ENCODE measurements around the gene CARMIL1. TPM values are rescaled to one million over a fixed set of nuclear protein-coding genes. Genes with fewer than 3 reads are reported as not detected.

CARMIL1 gene
- total RNA-seq, 1 donor from 2014 or later, result 14.0 TPM

- DNase-seq, result no peak
These were observed 58.3 kb downstream of the CARMIL1 start for GRCh38 chr6:25337431-25337830.

- no peak for DNase-seq
These were observed 61.4 kb downstream of the CARMIL1 start for GRCh38 chr6:25340431-25341202.

GRCh38 chr6:25341203-25341552, 62.0 kb downstream of the CARMIL1 start:
- DNase-seq, result no peak

- no peak for DNase-seq
These were observed 62.9 kb downstream of the CARMIL1 start for GRCh38 chr6:25341923-25342619.

GRCh38 chr6:25342802-25343201, 63.6 kb downstream of the CARMIL1 start:
- peak; percentile 67 for DNase-seq

- DNase-seq, result no peak
These were observed 64.8 kb downstream of the CARMIL1 start for GRCh38 chr6:25343984-25344383.

GRCh38 chr6:25344827-25345226, 65.7 kb downstream of the CARMIL1 start:
- no peak for DNase-seq

GRCh38 chr6:25346064-25346463, 66.9 kb downstream of the CARMIL1 start:
- DNase-seq, result no peak

GRCh38 chr6:25350573-25350972, 71.4 kb downstream of the CARMIL1 start:
- no peak for DNase-seq

- no peak for DNase-seq
These were observed 72.3 kb downstream of the CARMIL1 start for GRCh38 chr6:25351485-25351884.

GRCh38 chr6:25352285-25352684, 73.1 kb downstream of the CARMIL1 start:
- no peak for DNase-seq

GRCh38 chr6:25354078-25354932, 75.1 kb downstream of the CARMIL1 start:
- peak; percentile 43 for DNase-seq

- DNase-seq, result no peak
These were observed 80.2 kb downstream of the CARMIL1 start for GRCh38 chr6:25359191-25359861.

GRCh38 chr6:25359891-25360290, 80.7 kb downstream of the CARMIL1 start:
- DNase-seq, result no peak

- DNase-seq, result no peak
These were observed 81.4 kb downstream of the CARMIL1 start for GRCh38 chr6:25360621-25361020.

- DNase-seq, result no peak
These were observed 84.3 kb downstream of the CARMIL1 start for GRCh38 chr6:25363427-25363826.

- DNase-seq, result no peak
These were observed 86.0 kb downstream of the CARMIL1 start for GRCh38 chr6:25365154-25365553.

GRCh38 chr6:25366903-25367545, 87.8 kb downstream of the CARMIL1 start:
- no peak for DNase-seq

GRCh38 chr6:25369036-25369432, 89.9 kb downstream of the CARMIL1 start:
- no peak for DNase-seq

GRCh38 chr6:25369433-25370177, 90.4 kb downstream of the CARMIL1 start:
- DNase-seq, result peak; percentile 93
